Measurements from ENCODE around the gene TMEM245. TPM values are rescaled to one million over a fixed set of nuclear protein-coding genes. Genes with fewer than 3 reads are reported as not detected.

Gene TMEM245
- total and polyA plus RNA-seq, 11 donors, result 16.7 to 174 (median 99.6) TPM

GRCh38 chr9:109098960-109099308 lies 20.8 kb downstream of the TMEM245 start:
- peak overlapping the region; percentile 37 to 88 (median 78) for H3K27ac ChIP-seq
- intact Hi-C loops (cut with DNase I), result loop anchor here in 1 of 10 donors (2.0 kb wide), 1 partner anchor 18 kb away; no protein-coding TSS in a partner anchor
- H3K4me3 ChIP-seq, result peak overlapping the region in 2 of 12 donors; percentile 1 to 3
- DNase-seq (no peak), ATAC-seq (peak; percentile 22 to 71 (median 43))
- no peak for TF ChIP-seq POLR2A (IDR thresholded peaks at IDR 0.05)
- TF ChIP-seq CTCF (IDR thresholded peaks at IDR 0.05), result no peak
- H3K36me3 ChIP-seq, result peaks cover 0 to 21% (median 0%) of the 10 kb centered on the region in 9 donors
- H3K4me1 ChIP-seq, result peaks cover 13 to 87% (median 66%) of the 10 kb centered on the region in 12 donors
- H3K27me3 ChIP-seq, result no peaks in the 10 kb centered on the region
- WGBS, 4 donors, result 36 to 46% (median 38%) methylated on average over 2 of the region's 2 CpGs
- peaks cover 0 to 4% (median 0%) of the 10 kb centered on the region in 12 donors for H3K9me3 ChIP-seq

GRCh38 chr9:109098171-109098959 lies 21.4 kb downstream of the TMEM245 start:
- peaks cover 0 to 22% (median 3%) of the 10 kb centered on the region in 9 donors for H3K36me3 ChIP-seq
- H3K4me1 ChIP-seq, result peaks cover 13 to 92% (median 67%) of the 10 kb centered on the region in 12 donors
- 24 to 34% (median 27%) methylated on average over 4 of the region's 4 CpGs for WGBS, 4 donors
- intact Hi-C loops (cut with DNase I), result loop anchor here in 1 of 10 donors (2.0 kb wide), 1 partner anchor 18 kb away; no protein-coding TSS in a partner anchor
- peak overlapping the region in 2 of 12 donors; percentile 1 to 3 for H3K4me3 ChIP-seq
- peak; percentile 62 to 79 (median 72) for ATAC-seq
- peak overlapping the region; percentile 37 to 88 (median 78) for H3K27ac ChIP-seq
- H3K27me3 ChIP-seq, result no peaks in the 10 kb centered on the region
- H3K9me3 ChIP-seq, result peaks cover 0 to 4% (median 0%) of the 10 kb centered on the region in 12 donors
- TF ChIP-seq POLR2A (IDR thresholded peaks at IDR 0.05), result no peak
- TF ChIP-seq CTCF (IDR thresholded peaks at IDR 0.05), result peak in 8 of 12 donors; percentile 11 to 49 (median 30)
- DNase-seq, result no peak

GRCh38 chr9:109097146-109097545 lies 22.6 kb downstream of the TMEM245 start:
- H3K36me3 ChIP-seq, result peaks cover 0 to 31% (median 12%) of the 10 kb centered on the region in 9 donors
- no peak for TF ChIP-seq POLR2A (IDR thresholded peaks at IDR 0.05)
- TF ChIP-seq CTCF (IDR thresholded peaks at IDR 0.05), result no peak
- peaks cover 13 to 96% (median 65%) of the 10 kb centered on the region in 12 donors for H3K4me1 ChIP-seq
- H3K27me3 ChIP-seq, result no peaks in the 10 kb centered on the region
- 95 to 96% (median 95%) methylated on average over 4 of the region's 4 CpGs for WGBS, 4 donors
- no peaks in the 10 kb centered on the region for H3K9me3 ChIP-seq
- ATAC-seq, result no peak
- H3K4me3 ChIP-seq, result no peak overlapping the region
- DNase-seq, result no peak
- intact Hi-C loops (cut with DNase I), result no loop called here
- peak overlapping the region; percentile 37 to 88 (median 78) for H3K27ac ChIP-seq

GRCh38 chr9:109095321-109095720 lies 24.4 kb downstream of the TMEM245 start:
- WGBS, 4 donors, result 54 to 74% (median 59%) methylated on average over 3 of the region's 3 CpGs
- H3K27ac ChIP-seq, result peak overlapping the region in 9 of 12 donors; percentile 24 to 88 (median 78)
- intact Hi-C loops (cut with DNase I), result no loop called here
- TF ChIP-seq POLR2A (IDR thresholded peaks at IDR 0.05) (no peak), CTCF (IDR thresholded peaks at IDR 0.05) (no peak)
- ATAC-seq, result no peak
- H3K9me3 ChIP-seq, result no peaks in the 10 kb centered on the region
- peaks cover 13 to 80% (median 53%) of the 10 kb centered on the region in 12 donors for H3K4me1 ChIP-seq
- no peak overlapping the region for H3K4me3 ChIP-seq
- H3K36me3 ChIP-seq, result peaks cover 0 to 47% (median 29%) of the 10 kb centered on the region in 9 donors
- DNase-seq, result no peak
- H3K27me3 ChIP-seq, result no peaks in the 10 kb centered on the region
